GM21717 (cell line): ENCODE data around the gene ZSCAN26.
A peak's percentile ranks its signal among the peaks of the same experiment; 100 is the strongest.

Experiments used
- ATAC-seq: cut with Tn5 transposase; IDR thresholded peaks from one replicate; pipeline ENCODE4 v1.9.1; 2021; ENCODE audit warnings: mild to moderate bottlenecking, moderate library complexity; ENCODE audit not compliant: unreplicated experiment

The ZSCAN26 gene

DNA sequence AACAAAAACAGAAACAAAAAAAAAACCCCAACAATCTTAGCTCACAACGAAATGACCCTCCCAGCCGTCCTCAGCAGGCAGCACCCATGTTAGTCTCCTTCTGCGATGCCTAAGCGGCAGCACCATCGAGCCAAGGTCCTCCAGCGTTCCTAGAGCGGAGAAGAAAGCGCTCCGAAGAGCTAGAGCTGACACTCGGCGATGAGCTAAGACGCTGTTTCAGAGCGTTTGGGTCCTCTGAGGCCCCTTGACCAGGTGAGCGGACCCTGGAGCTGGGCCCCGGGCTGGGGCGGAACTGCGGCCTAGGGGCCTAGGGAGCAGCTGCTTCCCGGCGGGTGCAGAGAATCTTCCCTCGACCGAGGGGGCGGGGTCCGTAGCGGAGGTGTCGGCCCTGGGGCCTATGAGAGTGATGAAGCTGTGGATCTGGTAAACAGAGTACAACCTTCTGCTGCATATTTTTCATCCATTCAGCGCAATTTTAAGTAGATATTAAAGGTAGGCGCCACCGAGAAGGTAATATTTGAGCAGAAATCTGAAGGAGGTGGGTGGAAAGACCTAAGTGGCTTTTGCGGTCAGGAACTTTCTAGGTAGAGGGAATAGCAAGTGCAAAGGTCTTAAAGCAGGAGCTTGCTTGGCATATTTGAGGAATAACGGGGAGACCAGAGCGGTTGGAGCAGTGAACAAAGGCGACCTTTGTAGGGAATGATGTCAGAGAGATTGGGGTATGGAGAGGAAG lies at the start of gene ZSCAN26:
TSS of gene ZSCAN26 (plus strand) at position 182 of the 733 bp plus-strand sequence. CDS start 4,777 bp downstream, outside the sequence.
- ATAC-seq = peak; percentile 93

DNA sequence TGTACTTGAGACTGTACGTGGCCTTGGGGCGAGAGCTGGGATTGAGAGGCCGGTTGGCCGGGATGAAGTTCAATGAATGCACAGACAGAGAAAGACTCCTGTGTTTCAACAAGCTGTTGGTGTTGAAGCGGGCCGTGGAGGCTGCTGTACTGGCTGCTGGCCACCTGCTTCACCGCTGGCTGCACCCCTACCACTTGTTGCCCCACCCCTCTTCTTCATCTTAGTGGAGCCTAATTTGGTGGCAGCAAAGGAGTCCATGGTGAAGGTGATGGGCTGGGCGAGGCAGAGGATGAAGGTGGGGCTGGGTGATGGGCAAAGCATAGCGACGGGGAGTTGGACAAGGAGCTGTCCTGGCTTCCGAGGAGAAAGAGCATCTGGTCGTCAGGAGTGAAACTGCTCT lies 49.1 kb upstream of the ZSCAN26 start:
- ATAC-seq = no peak

DNA sequence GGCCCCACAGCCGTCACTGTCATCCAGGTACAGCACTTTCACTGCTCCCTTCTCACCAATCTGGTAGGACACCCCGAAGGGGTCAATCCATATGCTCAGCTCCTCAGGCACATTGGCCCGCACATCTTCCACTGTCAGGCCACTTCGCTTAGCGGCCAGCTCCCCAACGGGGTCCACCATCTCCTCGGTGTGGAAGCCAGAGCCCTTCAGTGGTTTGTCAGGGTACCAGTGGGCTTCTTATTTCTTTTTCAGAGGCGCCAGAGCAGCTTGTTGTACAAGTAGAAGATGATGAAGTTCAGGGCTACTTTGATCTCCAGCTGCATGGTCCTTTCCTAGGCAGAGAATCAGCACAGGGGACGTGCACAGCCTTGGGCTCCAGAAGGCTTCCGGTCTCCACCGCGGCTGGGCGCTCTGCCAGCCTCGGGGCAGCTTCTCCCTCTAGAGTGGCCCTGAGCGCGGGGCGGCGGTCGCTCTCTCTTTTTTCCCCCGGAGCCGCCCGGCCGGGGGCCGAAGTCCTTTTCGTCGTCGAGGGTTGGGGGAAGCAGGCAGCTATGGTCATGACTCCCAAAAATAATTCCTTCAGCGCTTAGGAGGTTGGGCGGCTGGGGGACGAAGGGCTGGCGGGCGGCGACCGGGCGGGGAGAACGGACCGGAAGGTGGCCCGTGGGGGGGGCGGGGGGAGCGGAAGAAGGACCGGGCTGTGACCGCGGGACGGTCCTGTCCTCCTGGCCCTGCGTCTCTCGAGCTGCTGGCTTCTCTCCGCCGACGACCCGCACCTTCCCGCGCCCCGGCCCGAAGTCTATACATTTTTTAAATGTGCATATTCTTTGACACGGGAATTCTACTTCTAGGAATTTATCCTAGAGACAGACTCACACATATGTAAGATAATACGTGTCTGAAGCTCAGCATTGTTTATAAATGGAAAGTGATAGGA lies 48.4 kb upstream of the ZSCAN26 start:
- ATAC-seq = no peak

DNA sequence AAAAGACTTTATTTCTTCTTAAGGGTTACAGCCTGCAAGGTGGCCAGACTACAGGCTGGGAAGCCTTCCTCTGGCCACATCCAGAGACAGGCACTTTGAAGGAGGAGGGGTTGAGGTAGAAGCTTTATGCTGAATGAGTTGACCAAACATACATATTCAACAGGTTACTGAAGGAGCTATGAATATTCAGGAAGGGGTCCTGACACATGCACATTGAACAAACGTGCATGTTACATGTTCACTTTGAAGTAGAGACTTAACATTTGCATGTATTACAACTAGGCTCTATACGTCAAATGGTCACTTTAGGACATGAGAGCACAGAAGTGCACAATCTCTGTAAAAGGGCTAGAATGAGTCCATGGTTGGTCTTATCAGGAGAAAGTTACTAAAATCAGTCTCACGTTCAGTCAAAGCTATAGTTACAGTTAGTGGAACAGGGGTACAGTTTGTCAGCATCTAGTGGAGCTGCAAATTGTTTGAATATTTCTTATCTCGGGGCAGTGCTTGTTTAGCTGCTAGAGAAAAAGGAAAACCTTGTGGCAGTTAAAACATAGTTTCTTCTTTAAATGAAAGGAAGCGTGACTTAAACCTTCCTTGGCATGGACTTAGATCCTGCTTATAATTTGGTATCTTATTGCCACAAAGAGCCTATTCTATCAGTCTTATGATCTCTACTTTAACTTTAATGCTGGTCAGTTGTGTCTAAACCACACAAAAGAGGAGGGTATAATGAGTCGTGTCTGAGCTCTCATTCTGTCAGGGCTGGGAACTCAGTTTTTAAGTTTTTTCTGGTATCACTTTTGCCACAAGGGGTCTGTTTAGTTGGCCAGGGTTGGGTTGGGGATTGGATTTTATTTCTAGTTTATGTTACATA lies 46.4 kb upstream of the ZSCAN26 start:
- ATAC-seq = no peak

DNA sequence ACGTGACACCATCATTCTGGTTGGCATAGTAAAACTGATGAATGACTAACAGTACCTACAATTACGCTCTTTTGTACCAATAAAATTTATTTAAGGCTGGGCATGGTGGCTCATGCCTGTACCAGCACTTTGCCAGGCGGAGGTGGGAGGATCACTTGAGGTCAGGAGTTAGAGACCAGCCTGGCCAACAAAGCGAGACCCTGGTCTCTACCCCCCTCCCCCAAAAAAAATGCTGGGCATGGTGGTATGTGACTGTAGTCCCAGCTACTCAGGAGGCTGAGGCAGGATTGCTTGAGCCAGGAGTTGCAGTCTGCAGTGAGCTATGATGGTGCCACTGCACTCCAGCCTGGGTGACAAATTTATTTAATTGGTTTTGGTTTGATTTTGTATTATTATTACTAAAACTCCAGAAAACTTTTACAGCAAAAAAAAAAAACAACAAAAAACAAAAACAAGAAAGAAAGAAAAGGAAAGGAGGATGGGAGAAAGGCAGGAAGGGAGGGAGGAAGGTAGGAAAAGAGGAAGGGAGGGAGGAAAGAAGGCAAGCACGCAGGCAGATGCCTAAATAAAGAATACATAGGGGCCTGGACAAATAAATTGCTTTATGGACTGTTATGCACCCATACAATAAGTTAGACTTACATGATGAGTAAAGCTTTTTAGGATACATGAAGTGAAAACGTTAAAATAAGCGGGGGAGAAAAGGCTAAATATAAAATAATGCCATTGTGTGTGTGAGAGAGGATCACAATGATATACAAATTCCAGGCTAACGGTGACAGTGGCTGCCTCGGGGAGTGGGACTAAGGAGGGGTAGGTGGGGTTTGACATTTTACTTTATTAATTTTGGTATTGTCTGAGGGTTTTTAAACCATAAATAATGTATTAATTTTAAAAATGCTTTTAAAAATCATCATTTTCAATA lies 42.5 kb upstream of the ZSCAN26 start:
- no peak for ATAC-seq

DNA sequence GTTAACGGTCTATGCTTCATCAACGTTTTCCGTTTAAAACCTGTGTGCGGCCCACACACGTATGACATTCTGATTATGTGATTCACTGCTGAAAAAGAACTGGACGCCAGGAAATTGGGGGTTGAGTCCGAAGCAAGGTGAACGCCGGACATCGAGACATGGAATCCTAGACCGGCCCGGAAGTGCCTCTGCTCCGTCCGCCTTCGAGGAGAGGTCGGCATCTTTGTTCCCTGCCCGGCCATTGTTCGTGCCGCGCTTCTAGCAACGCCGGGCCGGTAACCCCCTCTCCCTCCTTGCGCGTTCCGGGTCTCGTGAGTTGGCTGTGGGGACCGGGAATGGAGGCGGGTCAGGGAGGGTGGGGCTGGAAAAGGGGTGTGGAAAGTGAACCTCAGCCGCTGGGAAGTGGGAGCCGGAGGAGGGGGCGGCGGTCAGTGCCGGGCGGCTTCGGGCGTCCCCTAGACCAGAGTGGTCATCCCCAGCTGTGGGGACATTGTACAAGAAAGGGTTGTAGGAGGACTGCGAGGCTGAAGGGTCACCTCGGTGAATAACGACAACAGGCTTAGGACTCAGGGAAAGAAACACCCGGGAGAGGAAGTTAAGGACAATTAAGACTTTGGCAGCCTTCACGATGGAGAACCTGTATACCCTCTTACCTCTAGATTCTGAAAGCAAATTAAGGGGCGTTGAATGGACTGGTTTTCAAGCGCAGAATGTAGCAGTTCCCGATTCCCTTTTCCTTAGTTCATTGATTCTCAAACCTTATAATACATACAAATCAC lies 41.7 kb upstream of the ZSCAN26 start, which contains the start of gene ZSCAN9:
TSS of gene ZSCAN9 (plus strand) at position 220 of the 779 bp plus-strand sequence. CDS start 1,810 bp downstream, outside the sequence.
- peak; percentile 75 for ATAC-seq

DNA sequence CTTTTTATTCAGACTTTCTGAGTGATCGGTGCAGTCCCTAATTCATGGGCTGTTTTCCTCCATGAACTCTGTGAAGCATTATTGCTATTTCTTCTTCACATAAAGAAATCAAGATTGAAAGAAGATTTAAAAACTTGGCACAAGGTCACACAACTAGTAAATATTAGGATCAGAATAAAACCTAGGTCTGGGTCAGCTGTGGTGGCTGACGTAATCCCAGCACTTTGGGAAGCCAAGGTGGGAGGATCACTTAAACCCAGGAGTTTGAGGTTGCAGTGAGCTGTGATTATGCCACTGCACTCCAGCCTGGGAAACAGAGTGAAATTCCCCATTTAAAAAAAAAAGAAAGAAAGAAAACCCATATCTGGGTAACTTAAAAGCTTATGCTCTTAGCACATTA lies 40.5 kb upstream of the ZSCAN26 start:
- no peak for ATAC-seq

DNA sequence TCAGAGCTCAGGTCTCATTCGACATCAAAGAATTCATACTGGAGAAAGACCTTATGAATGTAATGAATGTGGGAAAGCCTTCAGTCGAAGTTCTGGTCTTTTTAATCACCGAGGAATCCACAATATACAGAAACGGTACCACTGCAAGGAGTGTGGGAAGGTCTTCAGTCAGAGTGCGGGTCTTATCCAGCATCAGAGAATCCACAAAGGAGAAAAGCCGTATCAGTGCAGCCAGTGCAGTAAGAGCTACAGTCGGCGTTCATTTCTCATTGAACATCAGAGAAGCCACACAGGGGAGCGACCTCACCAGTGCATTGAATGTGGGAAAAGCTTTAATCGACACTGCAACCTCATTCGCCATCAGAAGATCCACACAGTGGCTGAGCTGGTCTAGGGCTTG lies 34.2 kb upstream of the ZSCAN26 start:
- ATAC-seq = no peak

DNA sequence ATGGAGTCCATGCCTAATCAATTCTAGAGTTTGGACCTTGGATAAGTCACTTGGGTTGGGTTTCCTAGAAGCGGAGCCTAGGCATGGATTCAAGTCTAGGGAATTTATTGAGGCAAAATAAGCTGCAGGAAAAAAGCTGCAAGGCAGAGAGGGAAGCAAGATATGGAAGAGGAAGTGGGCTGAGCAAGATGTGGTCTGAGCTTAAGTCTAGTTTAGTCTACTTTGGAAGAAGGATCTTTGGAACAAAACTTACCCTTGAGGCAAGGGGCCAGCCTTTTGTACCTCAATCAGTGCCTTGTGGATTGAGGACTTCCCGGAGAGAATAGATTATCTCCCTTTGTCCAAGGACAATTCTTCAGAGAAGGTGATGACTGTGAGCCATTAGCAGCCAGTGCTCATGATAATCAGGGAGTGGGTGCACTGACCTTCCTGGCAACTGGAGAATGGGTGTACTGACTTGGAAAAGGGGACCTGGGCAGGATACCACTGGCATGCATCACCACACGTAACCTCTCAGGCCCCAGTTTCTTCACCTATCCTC lies 31.0 kb upstream of the ZSCAN26 start:
- ATAC-seq = no peak

DNA sequence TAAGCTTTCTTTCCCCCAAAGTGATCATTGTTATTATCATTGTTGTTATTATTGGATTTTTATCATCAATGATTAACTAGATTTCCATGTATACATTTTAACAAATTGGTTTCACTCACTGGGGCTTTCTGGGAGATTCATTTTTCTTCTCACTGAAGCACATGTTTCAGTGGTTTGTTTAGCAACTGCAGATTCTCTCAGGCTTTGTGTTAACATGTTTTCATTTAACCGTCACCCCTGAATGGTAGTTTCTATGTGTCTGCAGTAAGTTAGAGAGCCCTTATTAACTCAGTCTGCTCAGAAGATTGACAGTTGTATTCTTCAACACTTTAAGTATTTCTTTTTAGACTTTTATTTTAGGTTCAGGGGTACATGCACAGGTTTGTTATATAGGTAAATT lies 27.3 kb upstream of the ZSCAN26 start:
- ATAC-seq = no peak

DNA sequence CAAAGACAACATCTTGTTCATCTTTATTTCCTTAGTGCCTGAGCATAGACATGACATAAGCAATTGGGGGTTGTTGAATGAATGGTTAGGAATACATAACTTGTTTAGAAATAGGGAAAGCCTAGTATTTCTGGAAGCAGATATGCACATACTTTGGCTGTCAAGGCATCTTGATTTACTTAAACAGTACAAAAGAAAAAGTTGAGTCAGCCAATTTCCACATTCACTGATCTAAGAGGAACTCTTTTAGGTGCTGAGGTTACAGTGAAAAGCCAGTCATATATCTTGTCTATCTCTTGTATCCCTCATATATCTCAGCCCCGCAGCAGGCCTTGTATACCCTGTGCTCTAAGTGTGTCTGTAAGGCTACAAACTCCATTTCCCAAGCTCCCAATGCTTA lies 26.5 kb upstream of the ZSCAN26 start:
- ATAC-seq = no peak

DNA sequence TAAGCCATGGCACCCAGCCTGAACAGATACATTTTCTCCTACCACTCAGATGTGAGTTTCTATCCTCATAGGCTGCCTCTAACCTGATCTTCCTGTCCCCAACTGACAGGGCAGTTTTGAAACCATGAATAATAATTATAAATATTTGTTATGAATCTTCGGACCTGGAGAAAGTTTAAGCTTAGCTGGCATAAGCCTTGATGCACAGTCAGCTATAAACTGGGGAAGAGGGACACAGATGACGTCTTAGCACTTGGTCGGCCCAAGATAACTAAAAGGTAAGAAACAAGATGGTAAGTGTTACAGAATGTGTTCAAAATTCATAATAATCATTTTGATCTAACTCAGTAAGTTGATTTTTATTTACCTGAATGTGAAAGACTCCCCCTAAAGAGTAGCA lies 23.0 kb upstream of the ZSCAN26 start:
- ATAC-seq = no peak

DNA sequence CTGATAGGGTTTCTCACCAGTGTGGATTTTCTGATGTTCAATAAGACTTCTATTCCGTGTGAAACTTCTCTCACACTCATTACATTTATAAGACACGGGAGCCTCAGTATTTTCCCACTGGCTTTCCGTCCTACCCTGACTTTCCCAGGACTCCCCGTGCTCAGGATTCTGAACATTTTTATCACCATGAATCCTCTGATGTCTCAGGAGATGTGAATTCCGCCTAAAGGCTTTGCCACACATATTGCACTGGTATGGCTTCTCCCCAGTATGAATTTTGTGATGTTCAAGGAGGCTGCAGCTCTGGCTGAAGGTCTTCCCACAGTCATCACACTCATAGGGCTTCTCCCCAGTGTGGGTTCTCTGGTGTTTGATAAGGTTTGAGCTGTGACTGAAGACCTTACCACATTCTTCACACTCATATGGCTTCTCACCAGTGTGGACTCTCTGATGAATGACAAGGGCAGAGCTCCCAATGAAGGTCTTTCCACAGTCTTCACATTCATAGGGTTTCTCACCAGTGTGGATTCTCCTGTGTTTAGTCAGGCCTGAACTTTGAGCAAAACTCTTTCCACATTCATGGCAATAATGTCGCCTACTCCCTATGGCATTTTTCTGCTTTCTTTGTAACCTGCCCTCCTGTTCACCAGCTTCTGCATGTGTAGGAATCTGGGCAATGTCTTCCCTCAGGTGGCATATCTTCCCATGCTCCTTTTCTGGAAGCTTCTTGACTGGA lies 21.6 kb upstream of the ZSCAN26 start:
- no peak for ATAC-seq

DNA sequence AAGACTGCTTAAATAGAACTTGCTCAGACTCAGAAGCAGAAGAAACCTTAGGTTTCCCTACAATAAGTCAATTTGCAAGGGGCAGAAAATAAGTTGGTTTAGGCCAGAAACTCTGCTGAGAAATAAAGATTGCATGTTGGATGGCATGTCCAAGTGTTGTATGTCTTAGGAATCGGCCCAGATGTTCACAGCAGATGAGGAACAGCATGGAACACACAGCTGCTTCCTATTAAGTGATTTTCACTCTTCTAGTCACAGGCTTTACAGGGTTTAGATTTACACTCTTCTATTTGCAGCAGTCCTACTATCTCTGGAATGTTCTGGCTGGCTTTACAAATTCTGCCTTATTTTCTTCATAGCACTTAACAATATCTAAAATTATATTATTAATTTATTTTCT lies 18.0 kb upstream of the ZSCAN26 start:
- no peak for ATAC-seq

DNA sequence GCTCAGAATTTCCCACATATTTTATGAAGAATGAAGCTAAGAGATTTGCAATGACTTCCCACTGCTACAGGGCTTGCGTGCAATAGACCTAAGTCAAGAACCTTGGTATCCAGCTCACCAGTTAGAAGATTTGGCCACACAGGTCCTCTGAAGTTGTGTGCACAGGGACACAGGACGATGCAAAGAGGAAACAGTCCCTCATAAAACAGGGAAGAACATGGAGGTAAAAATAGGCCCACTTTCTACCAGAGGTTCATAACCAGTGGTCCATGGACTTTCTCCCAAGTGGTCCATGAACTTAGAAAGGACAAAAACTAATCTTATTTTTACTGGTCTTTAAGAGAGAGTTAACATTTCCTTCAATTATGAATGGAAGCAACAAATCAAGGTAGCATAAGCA lies 16.2 kb upstream of the ZSCAN26 start:
- no peak for ATAC-seq

DNA sequence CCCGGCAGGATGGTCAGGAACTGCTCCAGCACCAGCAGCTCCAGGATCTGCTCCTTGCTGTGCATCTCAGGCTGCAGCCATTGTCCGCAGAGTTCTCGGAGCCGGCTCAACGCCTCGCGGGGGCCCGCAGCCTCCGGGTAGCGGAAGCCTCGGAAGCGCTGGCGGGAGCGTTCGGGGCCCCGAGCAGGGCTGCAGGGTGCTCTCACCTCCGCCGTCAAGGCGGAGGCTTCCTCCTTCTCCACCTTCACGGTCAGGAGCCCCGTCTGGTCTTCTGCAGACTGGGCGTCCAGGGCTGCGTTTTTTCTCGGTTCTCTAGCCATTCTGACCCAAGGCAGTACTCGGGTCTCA lies 15.3 kb upstream of the ZSCAN26 start:
- peak; percentile 47 for ATAC-seq

DNA sequence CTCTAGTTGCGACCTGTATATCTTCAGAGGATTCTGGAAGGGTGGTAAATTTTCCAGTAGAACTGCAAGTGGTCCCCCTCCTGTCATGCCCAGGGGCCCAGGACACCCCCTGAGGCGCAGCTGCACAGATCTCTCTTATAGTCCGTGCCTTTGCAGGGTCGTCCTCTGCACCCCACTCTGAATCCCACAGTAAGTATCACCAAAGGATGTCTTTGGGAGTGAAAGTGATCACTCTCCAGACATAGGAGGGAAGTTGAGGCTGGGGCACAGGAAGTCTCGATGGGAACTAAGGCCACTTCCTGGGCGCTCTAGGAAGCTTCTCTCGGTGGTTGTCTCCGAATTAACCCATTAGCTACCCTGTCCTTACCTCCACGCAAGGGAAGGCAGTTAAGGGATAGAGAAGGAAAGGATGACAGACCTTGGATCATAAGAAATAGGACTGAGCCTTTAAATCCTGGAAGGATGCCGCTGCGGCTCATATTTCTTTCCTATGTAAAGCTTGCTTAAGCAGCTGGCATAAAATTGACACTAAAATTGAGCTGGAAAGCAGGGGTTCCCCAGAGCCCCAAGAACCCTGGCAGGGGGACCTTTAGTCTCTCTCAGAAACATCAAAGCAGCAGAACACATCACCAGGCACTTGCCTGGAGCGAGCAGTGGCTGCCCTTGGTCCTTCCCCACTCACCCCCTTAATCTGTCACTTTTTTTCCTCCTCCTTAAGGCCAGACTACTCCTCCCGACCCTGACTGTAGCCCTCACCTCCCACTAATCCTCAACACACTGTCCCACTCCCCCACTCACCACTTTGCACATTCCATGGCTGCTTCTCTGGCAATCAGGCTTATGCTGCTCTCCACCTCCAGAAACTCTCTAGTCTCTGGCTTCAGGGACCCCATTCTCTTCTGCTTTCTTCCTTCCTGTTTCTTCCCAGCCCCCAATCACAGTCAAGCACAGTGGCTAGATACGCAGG lies 14.7 kb upstream of the ZSCAN26 start, which contains the start of gene ZKSCAN4:
TSS of gene ZKSCAN4 (minus strand) at position 261 of the 967 bp plus-strand sequence. CDS start 289 bp downstream, outside the sequence.
- peak; percentile 74 for ATAC-seq
